Measurements from ENCODE around the gene PRR35. TPM values are rescaled to one million over a fixed set of nuclear protein-coding genes. Genes with fewer than 3 reads are reported as not detected.

Gene PRR35
- total and polyA plus RNA-seq, 2 donors (not counting 3 experiments of a cell fraction or from before 2014, with no cell fraction given): not detected

Small RNA genes lying within 50 kb of the gene (microRNA-seq; reads per million reads assigned to microRNA genes)
- 3.5 reads per million for gene MIR3176 (ENCODE audit: borderline number of aligned reads, borderline replicate concordance)
- 1.2 reads per million for gene MIR5587 (ENCODE audit: borderline number of aligned reads, borderline replicate concordance)

Small RNA genes lying within 50 kb of the gene (small RNA-seq; reads per million reads assigned to genes)
- gene MIR3176 (ENCODE audit: insufficient read depth, insufficient read length, low read depth, low replicate concordance): not detected
- not detected for gene MIR5587 (ENCODE audit: insufficient read depth, insufficient read length, low read depth, low replicate concordance)
- not detected for gene Z98883.1 (ENCODE audit: insufficient read depth, insufficient read length, low read depth, low replicate concordance)

Other genes with a start within 250 kb of the PRR35 start
- 21.1 and 21.9 TPM in 2 replicates for gene AXIN1, start 207.7 kb upstream of the PRR35 start, total RNA-seq
- 8.0 and 8.3 TPM in 2 replicates for gene AXIN1, start 207.7 kb upstream of the PRR35 start, polyA plus RNA-seq
- gene MRPL28, start 189.9 kb upstream of the PRR35 start, total RNA-seq: 86.3 and 104 TPM in 2 replicates
- 180 and 198 TPM in 2 replicates for gene MRPL28, start 189.9 kb upstream of the PRR35 start, polyA plus RNA-seq
- gene PGAP6, start 178.4 kb upstream of the PRR35 start, total RNA-seq: 88.1 and 89.8 TPM in 2 replicates
- gene PGAP6, start 178.4 kb upstream of the PRR35 start, polyA plus RNA-seq: 365 and 484 TPM in 2 replicates
- 166 and 170 TPM in 2 replicates for gene NME4, start 163.2 kb upstream of the PRR35 start, total RNA-seq
- 264 and 412 TPM in 2 replicates for gene NME4, start 163.2 kb upstream of the PRR35 start, polyA plus RNA-seq
- 23.1 and 28.3 TPM in 2 replicates for gene DECR2, start 158.5 kb upstream of the PRR35 start, total RNA-seq
- gene DECR2, start 158.5 kb upstream of the PRR35 start, polyA plus RNA-seq: 46.5 and 61.7 TPM in 2 replicates
- gene RAB11FIP3, start 134.7 kb upstream of the PRR35 start, total RNA-seq: 64.9 and 75.9 TPM in 2 replicates
- gene RAB11FIP3, start 134.7 kb upstream of the PRR35 start, polyA plus RNA-seq: 19.3 and 20.5 TPM in 2 replicates
- gene CAPN15, start 32.7 kb upstream of the PRR35 start, total RNA-seq: 65.0 and 70.1 TPM in 2 replicates
- gene CAPN15, start 32.7 kb upstream of the PRR35 start, polyA plus RNA-seq: 33.9 and 48.6 TPM in 2 replicates
- gene NHLRC4, start 6.6 kb downstream of the PRR35 start, total RNA-seq: 0.30 and 0.73 TPM in 2 replicates
- gene NHLRC4, start 6.6 kb downstream of the PRR35 start, polyA plus RNA-seq: 0.94 and 0.96 TPM in 2 replicates
- gene PIGQ, start 9.6 kb downstream of the PRR35 start, total RNA-seq: 56.8 and 67.7 TPM in 2 replicates
- gene PIGQ, start 9.6 kb downstream of the PRR35 start, polyA plus RNA-seq: 66.9 and 82.9 TPM in 2 replicates
- 16.7 and 18.8 TPM in 2 replicates for gene RAB40C, start 29.7 kb downstream of the PRR35 start, total RNA-seq
- 12.4 and 16.3 TPM in 2 replicates for gene RAB40C, start 29.7 kb downstream of the PRR35 start, polyA plus RNA-seq
- gene WFIKKN1, start 70.6 kb downstream of the PRR35 start, total RNA-seq: 0.28 and 0.40 TPM in 2 replicates
- gene WFIKKN1, start 70.6 kb downstream of the PRR35 start, polyA plus RNA-seq: 0.03 and 0.06 TPM in 2 replicates
- gene METTL26, start 75.9 kb downstream of the PRR35 start, total RNA-seq: 112 and 114 TPM in 2 replicates
- 138 and 215 TPM in 2 replicates for gene METTL26, start 75.9 kb downstream of the PRR35 start, polyA plus RNA-seq
- gene MCRIP2, start 81.4 kb downstream of the PRR35 start, total RNA-seq: 12.9 and 17.1 TPM in 2 replicates
- gene MCRIP2, start 81.4 kb downstream of the PRR35 start, polyA plus RNA-seq: 18.9 and 29.9 TPM in 2 replicates
- 50.0 and 51.8 TPM in 2 replicates for gene WDR90, start 89.0 kb downstream of the PRR35 start, total RNA-seq
- 22.2 and 29.2 TPM in 2 replicates for gene WDR90, start 89.0 kb downstream of the PRR35 start, polyA plus RNA-seq
- gene RHOT2, start 107.7 kb downstream of the PRR35 start, total RNA-seq: 96.0 and 106 TPM in 2 replicates
- gene RHOT2, start 107.7 kb downstream of the PRR35 start, polyA plus RNA-seq: 139 and 190 TPM in 2 replicates
- 1.8 TPM in 2 replicates for gene RHBDL1, start 115.3 kb downstream of the PRR35 start, total RNA-seq
- 1.1 and 1.8 TPM in 2 replicates for gene RHBDL1, start 115.3 kb downstream of the PRR35 start, polyA plus RNA-seq
- 105 and 107 TPM in 2 replicates for gene STUB1, start 120.0 kb downstream of the PRR35 start, total RNA-seq
- 147 and 152 TPM in 2 replicates for gene STUB1, start 120.0 kb downstream of the PRR35 start, polyA plus RNA-seq
- gene JMJD8, start 123.9 kb downstream of the PRR35 start, total RNA-seq: 53.4 and 55.1 TPM in 2 replicates
- gene JMJD8, start 123.9 kb downstream of the PRR35 start, polyA plus RNA-seq: 102 and 125 TPM in 2 replicates
- 9.9 and 11.2 TPM in 2 replicates for gene WDR24, start 130.0 kb downstream of the PRR35 start, total RNA-seq
- gene WDR24, start 130.0 kb downstream of the PRR35 start, polyA plus RNA-seq: 9.9 and 14.1 TPM in 2 replicates
- 0.22 TPM in 1 of 2 replicates, not detected in the other for gene FBXL16, start 145.4 kb downstream of the PRR35 start, total RNA-seq
- 0.07 and 0.18 TPM in 2 replicates for gene FBXL16, start 145.4 kb downstream of the PRR35 start, polyA plus RNA-seq
- 14.1 and 16.1 TPM in 2 replicates for gene METRN, start 154.7 kb downstream of the PRR35 start, total RNA-seq
- gene METRN, start 154.7 kb downstream of the PRR35 start, polyA plus RNA-seq: 10.0 and 23.4 TPM in 2 replicates
- gene ANTKMT, start 160.8 kb downstream of the PRR35 start, total RNA-seq: 26.1 and 29.1 TPM in 2 replicates
- gene ANTKMT, start 160.8 kb downstream of the PRR35 start, polyA plus RNA-seq: 27.9 and 40.5 TPM in 2 replicates
- gene CCDC78, start 166.0 kb downstream of the PRR35 start, total RNA-seq: 0.53 and 1.3 TPM in 2 replicates
- 0.50 and 1.2 TPM in 2 replicates for gene CCDC78, start 166.0 kb downstream of the PRR35 start, polyA plus RNA-seq
- 5.9 and 6.8 TPM in 2 replicates for gene HAGHL, start 166.7 kb downstream of the PRR35 start, total RNA-seq
- 6.3 and 8.5 TPM in 2 replicates for gene HAGHL, start 166.7 kb downstream of the PRR35 start, polyA plus RNA-seq
- 31.2 and 33.8 TPM in 2 replicates for gene CIAO3, start 180.6 kb downstream of the PRR35 start, total RNA-seq
- gene CIAO3, start 180.6 kb downstream of the PRR35 start, polyA plus RNA-seq: 23.1 and 29.1 TPM in 2 replicates
- gene MSLN, start 200.3 kb downstream of the PRR35 start, total RNA-seq: not detected in 2 replicates
- gene MSLN, start 200.3 kb downstream of the PRR35 start, polyA plus RNA-seq: not detected in 2 replicates
- 42.3 and 46.2 TPM in 2 replicates for gene RPUSD1, start 228.0 kb downstream of the PRR35 start, total RNA-seq
- 55.8 and 69.0 TPM in 2 replicates for gene RPUSD1, start 228.0 kb downstream of the PRR35 start, polyA plus RNA-seq
- 58.6 and 69.5 TPM in 2 replicates for gene CHTF18, start 228.2 kb downstream of the PRR35 start, total RNA-seq
- 33.0 and 45.3 TPM in 2 replicates for gene CHTF18, start 228.2 kb downstream of the PRR35 start, polyA plus RNA-seq
- gene GNG13, start 240.3 kb downstream of the PRR35 start, total RNA-seq: not detected in 2 replicates
- gene GNG13, start 240.3 kb downstream of the PRR35 start, polyA plus RNA-seq: not detected in 2 replicates

Measured in endothelial cell of umbilical vein (primary cell).